ENCODE measurements around the gene ADRB2. TPM values are rescaled to one million over a fixed set of nuclear protein-coding genes. Genes with fewer than 3 reads are reported as not detected.

The ADRB2 gene
- total and polyA plus RNA-seq, 12 donors, result 1.8 to 7.8 (median 4.4) TPM

- no peaks in the 10 kb centered on the region for H3K9me3 ChIP-seq
- H3K27me3 ChIP-seq, result no peaks in the 10 kb centered on the region
- no peak for ATAC-seq
- H3K4me3 ChIP-seq, result no peak overlapping the region
- no peaks in the 10 kb centered on the region for H3K36me3 ChIP-seq
- H3K27ac ChIP-seq, result no peak overlapping the region
- intact Hi-C loops (cut with DNase I), result no loop called here
- no peak for TF ChIP-seq CTCF (IDR thresholded peaks at IDR 0.05)
- 44 to 52% methylated on average over 2 of the region's 2 CpGs for WGBS, 2 donors
- DNase-seq, result no peak
- no peaks in the 10 kb centered on the region for H3K4me1 ChIP-seq
Measured at GRCh38 chr5:148781766-148782165, 44.6 kb upstream of the ADRB2 start.

- no peaks in the 10 kb centered on the region for H3K36me3 ChIP-seq
- no peaks in the 10 kb centered on the region for H3K27me3 ChIP-seq
- H3K9me3 ChIP-seq, result no peaks in the 10 kb centered on the region
- H3K4me3 ChIP-seq, result no peak overlapping the region
- no peak overlapping the region for H3K27ac ChIP-seq
- DNase-seq (no peak), ATAC-seq (no peak)
- intact Hi-C loops (cut with DNase I), result no loop called here
- no peak for TF ChIP-seq CTCF (IDR thresholded peaks at IDR 0.05)
- no peaks in the 10 kb centered on the region for H3K4me1 ChIP-seq
Measured at GRCh38 chr5:148785223-148785622, 41.2 kb upstream of the ADRB2 start.

GRCh38 chr5:148786456-148786855, 40.0 kb upstream of the ADRB2 start:
- intact Hi-C loops (cut with DNase I), result no loop called here
- no peak overlapping the region for H3K27ac ChIP-seq
- peaks cover 0 to 4% (median 0%) of the 10 kb centered on the region in 7 donors for H3K27me3 ChIP-seq
- peaks cover 0 to 7% (median 0%) of the 10 kb centered on the region in 9 donors for H3K4me1 ChIP-seq
- no peak for TF ChIP-seq CTCF (IDR thresholded peaks at IDR 0.05)
- H3K36me3 ChIP-seq, result no peaks in the 10 kb centered on the region
- no peak for ATAC-seq
- H3K9me3 ChIP-seq, result no peaks in the 10 kb centered on the region
- H3K4me3 ChIP-seq, result no peak overlapping the region
- DNase-seq, result no peak

GRCh38 chr5:148788636-148789035, 37.8 kb upstream of the ADRB2 start:
- H3K27ac ChIP-seq, result no peak overlapping the region
- ATAC-seq, result no peak
- no peak for DNase-seq
- no peak for TF ChIP-seq CTCF (IDR thresholded peaks at IDR 0.05)
- H3K9me3 ChIP-seq, result no peaks in the 10 kb centered on the region
- H3K4me1 ChIP-seq, result peaks cover 0 to 15% (median 0%) of the 10 kb centered on the region in 9 donors
- H3K27me3 ChIP-seq, result peaks cover 0 to 4% (median 0%) of the 10 kb centered on the region in 7 donors
- no peaks in the 10 kb centered on the region for H3K36me3 ChIP-seq
- WGBS, 2 donors, result 81 to 87% methylated on average over 6 of the region's 6 CpGs
- intact Hi-C loops (cut with DNase I), result no loop called here
- H3K4me3 ChIP-seq, result no peak overlapping the region
